Measurements from ENCODE around the gene ZNF583.

The ZNF583 gene

DNA sequence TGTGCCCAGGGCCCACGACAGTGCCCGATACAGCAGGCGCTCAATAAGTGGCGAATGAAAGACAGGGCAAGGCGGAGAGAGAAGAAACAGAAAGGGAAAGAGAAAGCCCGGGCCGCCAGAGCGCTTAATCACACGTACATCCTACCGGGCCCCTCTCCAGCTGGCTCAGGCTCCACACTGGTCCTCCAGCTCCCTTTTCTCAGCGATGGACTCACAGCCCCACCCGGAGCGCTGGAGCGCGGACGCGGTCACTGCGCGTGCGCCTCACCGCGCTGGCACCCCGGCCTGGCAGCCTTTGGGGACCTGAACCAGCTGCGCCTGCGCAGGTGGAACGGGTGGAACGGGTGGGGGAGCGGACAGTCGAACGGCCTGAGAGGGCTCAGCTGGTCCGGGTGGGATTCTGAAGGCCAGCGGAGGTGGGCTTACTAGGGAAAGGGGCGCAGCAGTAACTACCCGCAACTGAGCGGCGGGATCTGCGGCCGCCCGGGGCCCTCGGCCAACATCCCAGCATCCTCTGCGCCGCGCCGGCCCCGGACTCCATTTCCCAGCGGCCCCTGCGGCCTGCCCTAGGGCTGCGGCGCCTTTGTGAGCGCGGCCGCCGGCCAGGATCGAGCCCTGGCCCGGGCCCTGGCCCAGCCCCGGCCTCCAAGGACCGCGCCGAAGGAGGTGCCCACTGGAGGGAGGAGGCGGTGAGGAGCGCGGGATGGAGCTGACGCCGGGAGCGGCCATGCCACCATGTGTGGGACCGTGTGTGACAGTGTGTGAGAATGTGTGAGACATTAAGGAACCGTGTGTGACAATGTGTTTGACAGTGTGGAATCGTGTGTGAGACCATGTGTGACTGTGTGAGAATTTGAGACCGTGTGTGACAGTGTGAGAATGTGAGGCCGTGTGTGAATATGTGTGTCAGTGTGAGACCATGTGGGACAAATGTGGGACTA, at the start of gene ZNF583:
TSS of gene ZNF583 (plus strand) at position 569 of the 941 bp plus-strand sequence. CDS start 2,783 bp downstream, outside the sequence.
- peak; percentile 81 to 86 for DNase-seq (ENCODE audit: low read depth in 2 of 2)

DNA sequence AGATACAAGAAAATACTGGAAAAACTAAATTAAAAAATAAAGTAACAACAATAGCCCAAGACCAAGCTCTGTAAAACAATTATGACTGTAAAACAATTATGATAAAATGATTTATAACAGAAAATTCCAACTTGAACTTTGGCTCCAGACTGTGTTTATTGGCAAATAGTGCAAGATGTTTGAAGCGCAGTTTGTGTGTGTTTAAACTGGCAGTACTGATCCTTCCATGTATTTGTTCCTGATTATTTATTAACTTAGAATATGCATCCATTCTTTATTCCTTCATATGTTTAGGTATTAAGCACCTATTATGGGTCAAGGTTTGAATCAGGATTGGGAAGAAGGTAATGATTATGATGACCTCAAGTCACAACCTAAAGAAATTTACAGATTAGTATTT, 48.6 kb upstream of the ZNF583 start:
- DNase-seq (ENCODE audit: low read depth in 2 of 2) = no peak

DNA sequence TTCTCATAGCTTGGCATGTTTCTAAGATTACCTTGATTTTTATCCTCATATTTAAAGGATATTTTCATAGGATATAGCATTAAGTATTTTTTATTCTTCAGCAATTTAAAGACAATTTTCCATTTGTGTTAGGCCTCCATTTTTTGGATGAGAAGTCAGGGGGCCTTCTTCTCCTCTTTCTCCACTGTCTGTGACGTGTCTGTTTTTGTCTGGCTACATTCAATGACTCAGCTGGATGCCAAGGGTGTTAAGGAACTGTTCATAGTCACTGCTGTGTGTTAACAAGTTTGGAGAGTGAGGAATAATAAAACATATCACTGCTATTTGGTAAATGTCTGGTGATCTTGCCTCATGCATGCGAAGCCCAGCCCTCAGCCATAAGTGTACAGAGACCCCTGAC, 47.2 kb upstream of the ZNF583 start:
- no peak for DNase-seq (ENCODE audit: low read depth in 2 of 2)

DNA sequence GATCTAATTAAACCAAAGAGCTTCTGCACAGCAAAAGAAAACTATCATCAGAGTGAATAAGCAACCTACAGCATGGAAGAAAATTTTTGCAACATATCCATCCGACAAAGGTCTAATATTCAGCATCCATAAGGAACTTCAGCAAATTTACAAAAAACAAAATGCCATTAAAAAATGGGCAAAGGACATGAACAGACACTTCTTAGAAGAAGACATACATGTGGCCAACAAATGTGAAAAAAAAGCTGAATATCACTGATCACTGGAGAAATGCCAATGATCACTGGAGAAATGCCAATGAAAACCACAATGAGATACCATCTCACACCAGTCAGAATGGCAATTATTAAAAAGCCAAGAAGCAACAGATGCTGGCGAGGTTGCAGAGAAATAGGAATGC, 43.3 kb upstream of the ZNF583 start:
- no peak for DNase-seq (ENCODE audit: low read depth in 2 of 2)

DNA sequence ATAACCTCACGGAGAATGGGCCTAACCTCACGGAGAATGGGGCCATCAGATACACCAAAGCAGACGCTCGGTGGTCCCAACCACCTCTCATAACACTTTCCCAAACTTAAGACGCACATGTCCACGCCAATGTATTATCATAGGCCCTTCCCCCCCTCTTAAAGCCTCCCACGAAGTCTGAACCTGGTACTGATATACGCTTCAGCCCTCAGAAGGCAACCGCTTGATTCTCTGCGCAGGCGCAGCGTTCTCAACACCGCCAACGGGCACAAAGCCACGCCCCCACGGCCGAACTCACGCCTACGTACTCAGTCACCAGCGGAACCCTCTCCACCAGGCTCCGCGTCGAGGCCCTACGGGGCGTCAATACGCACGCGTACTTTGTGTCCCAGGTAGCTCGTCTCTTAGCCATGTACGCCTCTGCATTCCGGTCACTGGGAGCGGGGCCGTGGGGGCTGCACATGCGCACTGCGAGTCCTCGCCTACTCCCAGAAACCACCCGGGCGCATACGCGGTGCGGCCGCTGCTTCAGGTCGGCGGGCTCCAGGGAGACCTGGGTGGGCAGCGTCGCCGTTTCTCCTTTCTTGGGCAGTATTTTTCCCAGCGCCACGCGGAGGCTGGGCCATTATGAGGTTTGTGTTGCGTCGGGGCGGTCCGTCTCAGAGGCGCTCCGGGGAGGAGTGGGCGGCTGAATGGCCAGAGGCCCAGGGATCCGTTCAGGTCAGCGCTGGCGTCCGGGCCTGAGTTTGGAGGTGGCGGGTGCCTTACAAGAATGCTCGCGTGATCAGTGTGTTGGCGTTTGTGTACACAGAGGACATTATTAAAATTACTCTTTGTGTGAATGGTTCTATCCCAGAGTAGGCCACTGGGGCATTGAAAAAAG, 36.1 kb upstream of the ZNF583 start:
- DNase-seq (ENCODE audit: low read depth in 2 of 2) = peak; percentile 74 to 81

DNA sequence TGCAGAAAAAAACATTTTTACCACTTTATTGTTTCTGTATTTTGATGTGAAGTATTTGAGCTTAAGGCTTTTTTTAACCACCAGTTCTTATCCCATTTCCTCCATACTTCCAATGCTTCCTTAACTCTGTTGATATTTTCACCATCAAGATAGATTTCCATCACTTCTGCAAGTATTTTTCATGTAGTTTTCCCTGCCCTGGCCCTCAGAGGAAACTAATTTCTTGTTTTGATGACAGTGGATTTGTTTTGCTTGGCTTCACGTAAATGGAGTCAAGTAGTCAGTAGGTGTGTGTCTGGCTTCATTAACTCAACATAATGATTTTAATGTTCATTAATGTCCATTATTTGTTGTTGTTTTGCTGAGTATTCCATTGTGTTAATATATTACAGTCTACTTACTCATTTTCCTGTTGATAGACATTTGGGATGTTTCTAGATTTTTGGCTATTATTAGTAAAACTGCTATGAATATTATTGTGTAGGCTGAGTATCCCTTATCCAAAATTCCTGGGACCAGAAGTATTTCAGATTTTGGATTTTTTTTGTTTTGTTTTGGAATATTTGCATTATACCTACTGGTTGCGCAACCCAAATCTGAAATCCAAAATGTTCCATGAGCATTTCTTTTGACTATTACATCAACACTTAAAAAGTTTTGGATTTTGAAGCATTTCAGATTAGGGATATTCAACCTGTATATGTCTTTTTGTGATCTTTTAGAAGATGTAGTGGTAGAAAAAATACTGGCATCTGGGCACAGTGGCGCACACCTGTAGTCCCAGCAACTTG, 34.1 kb upstream of the ZNF583 start:
- no peak for DNase-seq (ENCODE audit: low read depth in 2 of 2)

DNA sequence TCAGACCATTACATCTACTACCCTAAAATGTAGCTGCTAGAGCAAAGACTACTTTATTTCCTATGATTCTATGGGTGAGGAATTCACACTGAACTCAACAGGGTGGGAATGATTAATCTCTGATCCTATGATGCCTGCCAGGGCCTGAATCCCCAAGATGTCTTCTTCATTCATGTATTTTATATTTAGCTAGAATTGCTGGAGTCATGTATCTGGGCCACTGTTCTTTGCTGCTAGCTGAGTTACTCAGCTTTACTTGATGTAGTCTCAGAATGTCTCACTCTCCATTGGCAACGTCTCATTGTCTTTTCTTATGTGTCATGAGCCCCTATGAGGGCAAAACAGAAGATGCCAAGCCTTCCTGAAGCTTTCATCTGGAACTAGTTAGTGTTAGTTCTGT, 31.9 kb upstream of the ZNF583 start:
- DNase-seq (ENCODE audit: low read depth in 2 of 2) = no peak

DNA sequence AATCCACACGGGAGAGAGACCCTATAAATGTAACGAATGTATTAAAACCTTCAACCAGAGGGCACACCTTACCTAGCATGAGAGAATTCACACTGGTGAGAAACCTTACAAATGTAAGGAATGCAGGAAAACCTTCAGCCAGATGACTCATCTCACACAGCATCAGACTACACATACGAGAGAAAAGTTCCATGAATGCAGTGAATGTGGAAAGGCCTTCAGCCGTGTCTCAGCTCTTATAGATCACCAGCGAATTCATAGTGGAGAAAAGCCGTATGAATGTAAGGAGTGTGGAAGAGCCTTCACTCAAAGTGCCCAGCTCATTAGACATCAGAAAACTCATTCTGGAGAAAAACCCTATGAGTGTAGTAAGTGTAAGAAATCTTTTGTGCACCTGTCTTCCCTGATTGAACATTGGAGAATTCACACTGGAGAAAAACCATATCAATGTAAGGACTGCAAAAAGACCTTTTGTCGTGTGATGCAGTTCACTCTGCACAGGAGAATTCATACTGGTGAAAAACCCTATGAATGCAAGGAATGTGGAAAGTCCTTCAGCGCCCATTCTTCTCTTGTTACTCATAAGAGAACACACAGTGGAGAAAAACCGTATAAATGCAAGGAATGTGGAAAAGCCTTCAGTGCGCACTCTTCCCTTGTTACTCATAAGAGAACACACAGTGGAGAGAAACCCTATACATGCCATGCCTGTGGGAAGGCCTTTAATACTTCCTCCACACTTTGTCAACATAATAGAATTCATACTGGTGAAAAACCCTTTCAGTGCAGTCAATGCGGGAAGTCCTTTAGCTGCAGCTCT, 26.8 kb upstream of the ZNF583 start:
- no peak for DNase-seq (ENCODE audit: low read depth in 2 of 2)

DNA sequence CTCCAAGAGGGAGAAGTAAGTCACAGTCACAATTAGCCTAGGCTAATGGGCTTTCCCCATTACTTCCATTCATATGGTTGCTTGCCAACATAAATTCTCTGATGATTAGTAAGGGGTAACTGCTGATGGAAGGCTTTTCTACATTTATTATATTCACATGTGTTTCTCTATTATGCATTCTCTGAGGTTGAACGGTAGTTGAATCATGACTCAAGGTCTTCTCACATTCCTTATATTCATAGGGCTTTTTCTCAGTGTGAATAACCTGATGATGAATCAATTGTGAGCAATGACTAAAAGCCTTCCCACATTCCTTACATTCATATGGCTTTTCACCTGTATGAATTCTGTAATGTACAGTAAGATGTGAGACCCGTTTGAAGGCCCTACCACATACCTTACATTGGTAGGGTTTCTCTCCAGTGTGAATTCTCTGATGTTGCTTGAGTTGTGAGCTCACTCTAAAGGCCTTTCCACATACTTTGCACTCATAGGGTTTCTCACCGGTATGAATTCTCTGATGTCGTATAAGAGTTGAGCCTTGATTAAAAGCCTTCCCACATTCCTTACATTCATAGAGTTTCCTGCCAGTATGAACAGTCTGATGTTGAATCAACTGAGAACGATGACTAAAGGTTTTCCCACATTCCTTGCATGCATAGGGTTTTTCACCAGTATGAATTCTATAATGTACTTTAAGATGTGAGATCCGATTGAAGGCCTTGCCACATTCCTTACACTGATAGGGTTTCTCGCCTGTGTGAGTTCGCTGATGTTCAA, 20.1 kb upstream of the ZNF583 start:
- DNase-seq (ENCODE audit: low read depth in 2 of 2) = no peak

DNA sequence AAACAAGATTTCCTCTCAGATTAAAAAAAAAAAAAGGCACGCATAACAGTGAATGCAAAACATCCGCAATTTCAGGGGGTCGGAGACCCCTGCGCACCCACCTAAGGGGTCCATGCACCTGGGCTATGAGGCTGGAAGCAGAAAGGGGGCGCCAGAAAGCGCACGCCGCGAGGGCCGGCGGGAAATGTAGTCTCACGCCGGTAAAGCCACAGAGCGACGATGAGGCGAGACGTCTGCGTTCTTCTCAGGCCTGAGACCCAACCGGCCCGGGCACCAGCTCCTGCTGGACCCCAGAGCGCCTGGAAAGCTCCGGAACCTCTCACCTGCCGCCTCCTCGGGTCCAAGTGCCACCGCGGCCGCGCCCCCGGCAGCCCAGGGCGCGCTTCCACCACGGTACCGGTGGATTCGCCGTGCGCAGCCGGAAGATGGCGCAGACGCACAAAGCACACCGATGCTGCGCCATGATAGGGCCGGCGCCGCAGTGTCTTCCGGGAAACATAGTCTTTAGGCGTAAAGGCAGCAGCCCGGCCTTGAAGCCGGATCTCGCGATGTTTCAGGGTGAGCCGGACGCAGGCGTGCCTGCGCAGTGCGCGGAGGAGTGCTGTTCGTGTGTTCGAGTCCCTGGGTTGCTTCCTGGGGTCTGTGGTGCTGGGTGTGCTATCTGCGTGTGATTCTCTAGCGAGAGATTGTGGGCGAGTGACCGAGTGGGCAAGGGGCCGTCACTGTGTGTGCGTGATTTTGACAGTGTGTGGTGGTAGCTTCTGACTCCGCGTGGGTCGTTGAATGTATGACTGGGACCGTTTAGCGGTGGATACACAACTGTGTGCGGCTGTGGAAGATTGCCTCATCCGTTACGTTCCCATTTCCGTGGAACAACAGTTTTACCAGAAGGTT, 10.8 kb upstream of the ZNF583 start, which contains the start of gene ZNF582:
TSS of gene ZNF582 (minus strand) at position 416 of the 894 bp plus-strand sequence. CDS start 1,782 bp downstream, outside the sequence.
- peak; percentile 89 to 90 for DNase-seq (ENCODE audit: low read depth in 2 of 2)

DNA sequence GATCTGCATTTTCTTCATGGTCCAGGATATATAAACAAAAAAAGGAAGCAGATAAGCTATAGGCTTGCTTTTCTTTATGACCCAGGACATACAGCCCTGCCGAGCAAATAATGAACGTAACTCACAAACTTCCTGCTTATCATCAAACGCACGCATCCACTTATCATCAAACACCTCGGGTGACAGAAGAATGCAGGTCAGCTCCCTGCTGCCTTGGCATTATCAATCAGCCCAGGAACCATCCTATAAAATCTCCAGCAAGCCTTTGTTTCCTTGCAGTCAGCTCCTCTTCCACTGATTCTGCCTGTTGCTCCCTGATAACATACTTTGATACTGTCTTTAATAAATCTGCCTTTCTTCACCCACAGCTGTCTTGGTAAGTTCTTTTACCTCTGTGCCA, 5.3 kb upstream of the ZNF583 start:
- no peak for DNase-seq (ENCODE audit: low read depth in 2 of 2)

DNA sequence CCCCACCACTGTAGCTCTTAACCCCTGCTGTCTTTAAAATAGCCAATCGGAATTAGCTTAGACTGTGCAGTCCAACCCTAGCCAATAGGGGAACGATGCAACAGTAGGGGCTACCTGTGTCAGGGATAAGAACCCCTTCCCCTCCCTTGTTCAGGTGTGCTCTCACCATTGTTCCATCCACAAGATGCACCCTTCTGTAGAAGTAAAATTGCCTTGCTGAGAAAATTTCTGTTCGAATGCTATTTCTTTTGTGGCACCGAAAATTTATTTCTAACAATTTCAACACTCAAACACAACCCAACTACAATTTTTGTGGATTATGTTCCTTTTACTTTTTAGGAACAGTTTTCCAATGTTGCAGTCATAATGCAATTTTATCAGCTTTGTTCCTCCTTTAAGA, 3.6 kb upstream of the ZNF583 start:
- DNase-seq (ENCODE audit: low read depth in 2 of 2) = no peak

DNA sequence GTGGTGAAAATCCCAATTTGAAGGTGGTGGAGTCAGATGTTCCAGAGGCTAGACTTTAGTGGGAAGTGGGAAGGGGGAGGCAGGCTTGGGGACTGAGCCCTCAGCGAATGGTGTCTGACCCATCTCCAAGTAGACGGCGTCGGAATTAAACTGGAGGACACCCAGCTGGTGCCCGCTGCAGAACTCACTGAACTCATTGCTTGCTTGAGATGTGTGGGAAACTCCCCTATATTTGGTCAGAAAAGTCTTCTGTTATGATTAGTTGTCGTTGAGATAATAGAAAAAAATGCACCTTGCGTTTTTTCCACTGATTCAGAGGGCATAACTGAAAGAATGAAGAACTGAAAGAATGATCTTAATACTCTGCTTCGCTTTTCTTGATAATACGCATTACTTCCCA, 871 bp upstream of the ZNF583 start:
- no peak for DNase-seq (ENCODE audit: low read depth in 2 of 2)

DNA sequence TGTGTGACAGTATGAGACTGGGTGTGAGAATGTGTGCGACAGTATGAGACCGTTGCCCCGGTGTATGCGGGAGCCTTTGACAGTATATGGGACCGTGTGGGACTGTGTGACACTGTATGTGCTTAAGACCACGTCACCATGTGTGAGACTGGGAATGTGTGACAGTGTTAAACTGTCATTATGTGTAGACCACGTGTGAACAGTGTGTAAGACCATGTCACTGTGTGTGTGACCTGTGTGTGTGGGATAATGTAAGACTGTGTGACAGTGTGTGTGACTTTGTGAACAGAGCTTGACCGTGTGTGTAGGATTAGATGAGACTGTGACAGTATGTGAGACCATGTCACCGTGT, 549 bp downstream of the ZNF583 start:
- no peak for DNase-seq (ENCODE audit: low read depth in 2 of 2)

DNA sequence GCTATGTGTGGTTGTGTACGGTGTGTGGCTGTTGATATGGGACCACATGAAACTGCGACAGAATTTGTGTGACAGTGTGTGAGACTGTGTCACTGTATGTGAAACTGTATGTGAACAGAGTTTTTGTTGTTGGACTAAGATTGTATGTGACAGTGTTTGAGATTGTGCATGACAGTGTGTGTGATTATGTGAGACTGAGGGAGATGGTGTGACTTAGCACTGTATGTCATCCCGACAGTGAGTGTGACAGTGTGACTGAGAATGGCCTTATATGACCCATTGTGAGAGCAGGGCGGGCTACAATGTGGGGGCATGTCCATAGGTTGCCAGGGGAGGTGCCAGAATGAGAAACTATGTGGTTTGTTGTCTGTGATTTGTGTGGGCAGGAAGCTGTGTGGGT, 930 bp downstream of the ZNF583 start:
- no peak for DNase-seq (ENCODE audit: low read depth in 2 of 2)

DNA sequence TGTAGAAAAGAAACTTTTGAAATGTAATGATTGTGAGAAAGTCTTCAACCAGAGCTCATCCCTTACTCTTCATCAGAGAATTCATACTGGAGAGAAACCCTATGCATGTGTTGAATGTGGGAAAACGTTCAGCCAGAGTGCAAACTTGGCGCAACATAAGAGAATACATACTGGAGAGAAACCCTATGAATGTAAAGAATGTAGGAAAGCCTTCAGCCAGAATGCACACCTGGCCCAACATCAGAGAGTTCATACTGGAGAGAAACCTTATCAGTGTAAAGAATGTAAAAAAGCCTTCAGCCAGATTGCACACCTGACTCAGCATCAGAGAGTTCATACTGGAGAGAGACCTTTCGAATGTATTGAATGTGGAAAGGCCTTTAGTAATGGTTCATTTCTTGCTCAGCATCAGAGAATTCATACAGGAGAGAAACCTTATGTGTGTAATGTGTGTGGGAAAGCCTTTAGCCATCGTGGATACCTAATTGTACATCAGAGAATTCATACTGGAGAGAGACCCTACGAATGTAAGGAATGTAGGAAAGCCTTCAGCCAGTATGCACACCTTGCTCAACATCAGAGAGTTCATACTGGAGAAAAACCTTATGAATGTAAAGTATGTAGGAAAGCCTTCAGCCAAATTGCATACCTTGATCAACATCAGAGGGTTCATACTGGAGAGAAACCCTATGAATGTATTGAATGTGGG, 19.3 kb downstream of the ZNF583 start:
- DNase-seq (ENCODE audit: low read depth in 2 of 2) = no peak

DNA sequence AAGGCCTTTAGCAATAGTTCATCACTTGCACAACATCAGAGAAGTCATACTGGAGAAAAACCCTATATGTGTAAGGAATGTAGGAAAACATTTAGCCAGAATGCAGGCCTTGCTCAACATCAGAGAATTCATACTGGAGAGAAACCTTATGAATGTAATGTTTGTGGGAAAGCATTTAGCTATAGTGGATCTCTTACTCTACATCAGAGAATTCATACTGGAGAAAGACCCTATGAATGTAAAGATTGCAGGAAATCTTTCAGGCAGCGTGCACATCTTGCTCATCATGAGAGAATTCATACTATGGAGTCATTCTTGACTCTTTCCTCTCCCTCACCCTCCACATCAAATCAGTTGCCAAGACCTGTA, 19.8 kb downstream of the ZNF583 start:
- no peak for DNase-seq (ENCODE audit: low read depth in 2 of 2)

DNA sequence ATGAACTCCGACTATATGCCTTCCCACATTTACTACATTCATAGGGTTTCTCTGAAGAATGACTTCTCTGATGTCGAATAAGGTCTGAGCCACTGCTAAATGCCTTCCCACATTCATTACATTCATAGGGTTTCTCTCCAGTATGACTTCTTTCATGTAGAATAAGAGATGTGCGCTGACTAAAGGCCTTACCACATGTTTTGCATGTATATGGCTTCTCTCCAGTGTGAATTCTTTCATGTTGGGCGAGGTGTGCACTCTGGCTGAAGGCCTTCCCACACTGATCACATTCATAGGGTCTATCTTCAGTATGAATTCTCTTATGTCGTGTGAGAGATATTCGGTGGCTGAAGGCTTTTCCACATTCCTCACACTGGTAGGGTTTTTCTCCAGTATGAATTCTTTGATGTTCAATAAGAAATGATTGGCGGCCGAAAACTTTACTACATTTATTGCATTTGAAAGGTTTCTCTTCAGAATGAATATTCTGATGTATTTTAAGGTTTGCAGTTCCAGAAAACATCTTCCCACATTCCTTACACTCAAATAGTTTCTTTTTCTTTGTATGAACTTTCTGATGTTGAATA, 37.2 kb downstream of the ZNF583 start:
- no peak for DNase-seq (ENCODE audit: low read depth in 2 of 2)

Data from stimulated activated CD4-positive, alpha-beta T cell treated with anti-CD3 and anti-CD28 coated beads, Interleukin-15, amount 100 ng/mL, for 48 hours (primary cell).